ENCODE measurements around the gene EAF1. TPM values are rescaled to one million over a fixed set of nuclear protein-coding genes. Genes with fewer than 3 reads are reported as not detected.
"Not testable (repeated sequence)": the region's sequence is repeated elsewhere in the genome, so short reads cannot be mapped to it uniquely, and the experiment has no call there.

EAF1 gene
- total and polyA plus RNA-seq, 2 experiments from 2014 or later: 7.2 to 16.9 TPM

- in situ Hi-C loops (cut with MboI): no loop called here
- Histone ChIP-seq H2AFZ (no peak overlapping the region), H3K9me2 (ENCODE audit: insufficient read depth) (no peaks in the 10 kb centered on the region), H3K36me3 (ENCODE audit: low read depth) (no peaks in the 10 kb centered on the region), H3F3A (ENCODE audit: insufficient read depth) (no peaks in the 10 kb centered on the region), H3K9me3 (ENCODE audit: low read depth) (no peaks in the 10 kb centered on the region), H3K4me2 (ENCODE audit: unreplicated experiment) (no peak overlapping the region), H3K4me3 (no peak overlapping the region), H3K4me1 (ENCODE audit: insufficient read depth) (no peaks in the 10 kb centered on the region), H3K27me3 (replicated peaks; ENCODE audit: insufficient read depth) (no peaks in the 10 kb centered on the region), H4K20me1 (ENCODE audit: insufficient read depth) (no peaks in the 10 kb centered on the region), H3K27ac (no peak overlapping the region), H3K79me2 (ENCODE audit: insufficient read depth) (no peaks in the 10 kb centered on the region), H3K9ac (no peak overlapping the region)
- TF ChIP-seq EZH2 (IDR thresholded peaks at IDR 0.05; ENCODE audit: insufficient read depth, poor library complexity, severe bottlenecking) (no peak), EZH2phosphoT487 (IDR thresholded peaks at IDR 0.05; ENCODE audit: insufficient read depth, low read depth) (no peak)
- no peak for DNase-seq
Observed at GRCh38 chr3:15479400-15480224, 52.2 kb downstream of the EAF1 start.

GRCh38 chr3:15484551-15484950, 57.2 kb downstream of the EAF1 start:
- H3K27ac ChIP-seq; in situ Hi-C loops (cut with MboI); H3F3A ChIP-seq (ENCODE audit: insufficient read depth); H3K79me2 ChIP-seq (ENCODE audit: insufficient read depth); H3K9me2 ChIP-seq (ENCODE audit: insufficient read depth); H3K9ac ChIP-seq; H3K9me3 ChIP-seq (ENCODE audit: low read depth); H3K27me3 ChIP-seq (replicated peaks; ENCODE audit: insufficient read depth); DNase-seq; H3K4me3 ChIP-seq; H3K4me2 ChIP-seq (ENCODE audit: unreplicated experiment); H2AFZ ChIP-seq; H3K4me1 ChIP-seq (ENCODE audit: insufficient read depth); H3K36me3 ChIP-seq (ENCODE audit: low read depth); H4K20me1 ChIP-seq (ENCODE audit: insufficient read depth): not testable (repeated sequence)
- WGBS, 2 experiments (ENCODE audit: low coverage in 1 of 2, low lambda C conversion rate in 2 of 2, missing lambda C conversion rate in 2 of 2): 78 to 85% methylated on average over 6 of the region's 6 CpGs

- no peak for TF ChIP-seq EZH2 (IDR thresholded peaks at IDR 0.05; ENCODE audit: insufficient read depth, poor library complexity, severe bottlenecking)
- no peak for TF ChIP-seq EZH2phosphoT487 (IDR thresholded peaks at IDR 0.05; ENCODE audit: insufficient read depth, low read depth)
- no peaks in the 10 kb centered on the region for H3K9me2 ChIP-seq (ENCODE audit: insufficient read depth)
- no peaks in the 10 kb centered on the region for H3F3A ChIP-seq (ENCODE audit: insufficient read depth)
- in situ Hi-C loops (cut with MboI): no loop called here
- no peak overlapping the region for H3K27ac ChIP-seq
- H3K27me3 ChIP-seq (replicated peaks; ENCODE audit: insufficient read depth): no peaks in the 10 kb centered on the region
- WGBS, 2 experiments (ENCODE audit: low coverage in 1 of 2, low lambda C conversion rate in 2 of 2, missing lambda C conversion rate in 2 of 2): 88 to 92% methylated on average over 2 of the region's 2 CpGs
- no peak overlapping the region for H2AFZ ChIP-seq
- DNase-seq: no peak
- no peaks in the 10 kb centered on the region for H3K9me3 ChIP-seq (ENCODE audit: low read depth)
- H3K4me3 ChIP-seq: no peak overlapping the region
- no peak overlapping the region for H3K4me2 ChIP-seq (ENCODE audit: unreplicated experiment)
- H3K36me3 ChIP-seq (ENCODE audit: low read depth): no peaks in the 10 kb centered on the region
- H3K9ac ChIP-seq: no peak overlapping the region
- no peaks in the 10 kb centered on the region for H3K79me2 ChIP-seq (ENCODE audit: insufficient read depth)
- no peaks in the 10 kb centered on the region for H4K20me1 ChIP-seq (ENCODE audit: insufficient read depth)
- no peaks in the 10 kb centered on the region for H3K4me1 ChIP-seq (ENCODE audit: insufficient read depth)
Observed at GRCh38 chr3:15486020-15486419, 58.6 kb downstream of the EAF1 start.

GRCh38 chr3:15486979-15487378, 59.6 kb downstream of the EAF1 start:
- Histone ChIP-seq H3F3A (ENCODE audit: insufficient read depth) (no peaks in the 10 kb centered on the region), H3K4me3 (no peak overlapping the region), H3K36me3 (ENCODE audit: low read depth) (no peaks in the 10 kb centered on the region), H3K9me3 (ENCODE audit: low read depth) (no peaks in the 10 kb centered on the region), H3K79me2 (ENCODE audit: insufficient read depth) (no peaks in the 10 kb centered on the region), H3K4me1 (ENCODE audit: insufficient read depth) (no peaks in the 10 kb centered on the region), H4K20me1 (ENCODE audit: insufficient read depth) (no peaks in the 10 kb centered on the region), H2AFZ (no peak overlapping the region), H3K27me3 (replicated peaks; ENCODE audit: insufficient read depth) (no peaks in the 10 kb centered on the region), H3K9me2 (ENCODE audit: insufficient read depth) (no peaks in the 10 kb centered on the region), H3K4me2 (ENCODE audit: unreplicated experiment) (no peak overlapping the region), H3K27ac (no peak overlapping the region), H3K9ac (no peak overlapping the region)
- DNase-seq: no peak
- WGBS, 2 experiments (ENCODE audit: low coverage in 1 of 2, low lambda C conversion rate in 2 of 2, missing lambda C conversion rate in 2 of 2): 72% methylated on average over 4 of the region's 4 CpGs
- in situ Hi-C loops (cut with MboI): no loop called here
- TF ChIP-seq EZH2phosphoT487 (IDR thresholded peaks at IDR 0.05; ENCODE audit: insufficient read depth, low read depth): no peak
- TF ChIP-seq EZH2 (IDR thresholded peaks at IDR 0.05; ENCODE audit: insufficient read depth, poor library complexity, severe bottlenecking): no peak

GRCh38 chr3:15488002-15488401, 60.6 kb downstream of the EAF1 start:
- Histone ChIP-seq H3K27ac (no peak overlapping the region), H3K9me3 (ENCODE audit: low read depth) (no peaks in the 10 kb centered on the region), H3K4me2 (ENCODE audit: unreplicated experiment) (no peak overlapping the region), H2AFZ (no peak overlapping the region), H3K9me2 (ENCODE audit: insufficient read depth) (no peaks in the 10 kb centered on the region), H3K4me3 (no peak overlapping the region), H3K4me1 (ENCODE audit: insufficient read depth) (no peaks in the 10 kb centered on the region), H3K79me2 (ENCODE audit: insufficient read depth) (no peaks in the 10 kb centered on the region), H4K20me1 (ENCODE audit: insufficient read depth) (no peaks in the 10 kb centered on the region), H3F3A (ENCODE audit: insufficient read depth) (no peaks in the 10 kb centered on the region), H3K9ac (no peak overlapping the region), H3K27me3 (replicated peaks; ENCODE audit: insufficient read depth) (no peaks in the 10 kb centered on the region), H3K36me3 (ENCODE audit: low read depth) (no peaks in the 10 kb centered on the region)
- no peak for TF ChIP-seq EZH2 (IDR thresholded peaks at IDR 0.05; ENCODE audit: insufficient read depth, poor library complexity, severe bottlenecking)
- TF ChIP-seq EZH2phosphoT487 (IDR thresholded peaks at IDR 0.05; ENCODE audit: insufficient read depth, low read depth): no peak
- WGBS, 2 experiments (ENCODE audit: low coverage in 1 of 2, low lambda C conversion rate in 2 of 2, missing lambda C conversion rate in 2 of 2): 77 to 81% methylated on average over 9 of the region's 9 CpGs
- in situ Hi-C loops (cut with MboI): no loop called here
- no peak for DNase-seq

Measured in GM23248 (cell line).